BE2C (cell line): ENCODE measurements around the gene GAS2.

Experiments
- DNase-seq: peaks from one replicate; pipeline ENCODE4 v3.0.0-alpha.2; 2020
- H3K27me3 ChIP-seq: fragments of 250-450 bp; sonication (Bioruptor Pico); 2 replicates; pipeline ENCODE4 v1.5.1; 2020; ENCODE audit warnings: mild to moderate bottlenecking
- H3K36me3 ChIP-seq: fragments of 250-450 bp; sonication (Bioruptor Pico); 2 replicates; pipeline ENCODE4 v1.5.1; 2020; ENCODE audit warnings: mild to moderate bottlenecking
- H3K4me1 ChIP-seq: fragments of 250-450 bp; sonication (Bioruptor Pico); 2 replicates; pipeline ENCODE4 v1.5.1; 2020
- H3K4me3 ChIP-seq: 2 replicates; pipeline ENCODE4 v1.5.1; 2011; ENCODE audit warnings: low read depth, low read length
- H3K9me3 ChIP-seq: fragments of 250-450 bp; sonication (Bioruptor Pico); 2 replicates; pipeline ENCODE4 v1.5.1; 2020
- TF ChIP-seq, protein P1 (sequence below): IDR thresholded peaks from 2 replicates; pipeline ENCODE4 v1.5.1; 2012; ENCODE audit warnings: mild to moderate bottlenecking, low read depth, low read length

Gene GAS2

DNA sequence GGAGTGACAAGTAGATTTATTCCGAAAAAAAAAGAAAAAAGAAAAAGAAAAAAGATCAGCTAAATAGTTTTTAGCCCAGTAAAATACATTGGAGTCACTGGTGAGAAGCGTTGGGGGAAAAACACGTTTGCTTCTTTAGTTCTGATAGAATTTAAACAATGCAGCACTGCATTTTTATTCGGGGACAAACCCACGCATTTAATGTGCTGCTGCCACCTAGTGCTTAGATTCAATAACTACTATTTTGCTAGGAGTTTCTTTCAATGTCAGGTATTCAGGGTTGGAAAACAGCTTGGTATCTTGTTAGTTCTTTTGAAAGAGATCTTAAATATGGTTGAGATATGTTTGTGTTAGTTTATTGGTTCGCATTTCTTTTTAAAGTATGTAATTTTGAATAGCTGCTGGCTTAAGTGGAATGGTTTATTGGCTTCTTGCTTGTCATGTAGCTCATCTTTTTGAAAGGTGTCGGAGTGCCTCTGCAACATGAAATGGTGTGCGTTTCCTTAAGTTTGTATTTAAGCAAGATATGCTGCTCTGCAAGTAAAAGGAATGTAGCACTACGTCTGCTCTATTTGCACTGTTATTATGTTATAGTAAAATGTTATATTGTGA lies 121.2 kb downstream of the GAS2 start:
- H3K9me3 ChIP-seq, result no peaks in the 10 kb centered on the region
- H3K4me1 ChIP-seq, result no peaks in the 10 kb centered on the region
- peak; percentile 17 for DNase-seq

GRCh38 chr11:22792497-22792896 lies 126.1 kb downstream of the GAS2 start:
- Histone ChIP-seq H3K27me3 (no peaks in the 10 kb centered on the region), H3K4me1 (0 out of 2 replicates have a peak, but pooled peaks cover 4% of the 10 kb centered on the region), H3K9me3 (no peaks in the 10 kb centered on the region), H3K36me3 (no peaks in the 10 kb centered on the region), H3K4me3 (no peak overlapping the region)
- no peak for DNase-seq
- TF ChIP-seq, protein P1, sequence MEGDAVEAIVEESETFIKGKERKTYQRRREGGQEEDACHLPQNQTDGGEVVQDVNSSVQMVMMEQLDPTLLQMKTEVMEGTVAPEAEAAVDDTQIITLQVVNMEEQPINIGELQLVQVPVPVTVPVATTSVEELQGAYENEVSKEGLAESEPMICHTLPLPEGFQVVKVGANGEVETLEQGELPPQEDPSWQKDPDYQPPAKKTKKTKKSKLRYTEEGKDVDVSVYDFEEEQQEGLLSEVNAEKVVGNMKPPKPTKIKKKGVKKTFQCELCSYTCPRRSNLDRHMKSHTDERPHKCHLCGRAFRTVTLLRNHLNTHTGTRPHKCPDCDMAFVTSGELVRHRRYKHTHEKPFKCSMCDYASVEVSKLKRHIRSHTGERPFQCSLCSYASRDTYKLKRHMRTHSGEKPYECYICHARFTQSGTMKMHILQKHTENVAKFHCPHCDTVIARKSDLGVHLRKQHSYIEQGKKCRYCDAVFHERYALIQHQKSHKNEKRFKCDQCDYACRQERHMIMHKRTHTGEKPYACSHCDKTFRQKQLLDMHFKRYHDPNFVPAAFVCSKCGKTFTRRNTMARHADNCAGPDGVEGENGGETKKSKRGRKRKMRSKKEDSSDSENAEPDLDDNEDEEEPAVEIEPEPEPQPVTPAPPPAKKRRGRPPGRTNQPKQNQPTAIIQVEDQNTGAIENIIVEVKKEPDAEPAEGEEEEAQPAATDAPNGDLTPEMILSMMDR, result no peak

More for the DNA sequence above, 121.2 kb downstream of the GAS2 start:
- TF ChIP-seq, protein P1, result peak; percentile 56
- no peaks in the 10 kb centered on the region for H3K36me3 ChIP-seq
- H3K4me3 ChIP-seq, result no peak overlapping the region
- no peaks in the 10 kb centered on the region for H3K27me3 ChIP-seq

- Histone ChIP-seq H3K9me3 (no peaks in the 10 kb centered on the region), H3K27me3 (no peaks in the 10 kb centered on the region), H3K4me1 (0 out of 2 replicates have a peak, but pooled peaks cover 7% of the 10 kb centered on the region), H3K4me3 (no peak overlapping the region), H3K36me3 (no peaks in the 10 kb centered on the region)
- TF ChIP-seq, protein P1, result no peak
- DNase-seq, result no peak
Measured at GRCh38 chr11:22795914-22796313, 129.5 kb downstream of the GAS2 start.

- TF ChIP-seq, protein P1, result no peak
- no peaks in the 10 kb centered on the region for H3K9me3 ChIP-seq
- DNase-seq, result no peak
Measured at GRCh38 chr11:22797047-22797446, 130.6 kb downstream of the GAS2 start.

DNA sequence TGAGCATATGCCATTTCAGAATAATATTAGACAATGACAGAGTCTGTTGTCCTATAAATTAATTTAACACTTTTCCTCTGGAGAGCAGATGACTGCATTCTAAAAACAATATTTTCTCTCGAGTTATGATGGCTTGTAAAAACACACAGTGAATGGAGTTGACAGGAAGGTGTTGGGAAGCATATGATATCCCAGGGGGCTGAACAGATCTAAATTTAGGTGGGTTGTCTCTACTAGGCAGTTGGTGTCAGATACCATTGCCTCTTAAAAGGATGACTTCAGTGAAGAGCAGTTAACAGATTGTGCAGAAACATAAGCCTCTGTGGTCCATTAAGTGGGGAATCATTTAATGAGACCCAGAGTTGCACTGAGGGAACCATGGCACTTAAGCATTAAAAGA lies 132.5 kb downstream of the GAS2 start:
- Histone ChIP-seq H3K36me3 (no peaks in the 10 kb centered on the region), H3K4me3 (no peak overlapping the region), H3K27me3 (no peaks in the 10 kb centered on the region), H3K9me3 (no peaks in the 10 kb centered on the region), H3K4me1 (0 out of 2 replicates have a peak, but pooled peaks cover 7% of the 10 kb centered on the region)
- DNase-seq, result no peak
- TF ChIP-seq, protein P1, result no peak

More at GRCh38 chr11:22797047-22797446, 130.6 kb downstream of the GAS2 start:
- H3K4me3 ChIP-seq, result no peak overlapping the region
- 0 out of 2 replicates have a peak, but pooled peaks cover 7% of the 10 kb centered on the region for H3K4me1 ChIP-seq
- no peaks in the 10 kb centered on the region for H3K36me3 ChIP-seq
- H3K27me3 ChIP-seq, result no peaks in the 10 kb centered on the region

GRCh38 chr11:22800482-22800881 lies 134.1 kb downstream of the GAS2 start:
- no peaks in the 10 kb centered on the region for H3K36me3 ChIP-seq
- TF ChIP-seq, protein P1, result no peak
- DNase-seq, result no peak
- no peaks in the 10 kb centered on the region for H3K27me3 ChIP-seq
- no peak overlapping the region for H3K4me3 ChIP-seq
- no peaks in the 10 kb centered on the region for H3K9me3 ChIP-seq
- 0 out of 2 replicates have a peak, but pooled peaks cover 7% of the 10 kb centered on the region for H3K4me1 ChIP-seq
